Activated CD4-positive, alpha-beta memory T cell treated with anti-CD3 and anti-CD28 coated beads, Interleukin-2, amount 10 ng/mL, durations not matched to agents 7 days and 5 days (primary cell): ENCODE results near the gene CCDC106. TPM values are rescaled to one million over a fixed set of nuclear protein-coding genes. Genes with fewer than 3 reads are reported as not detected.

Experiments used
- CTCF ChIA-PET: fragments of 350-600 bp; sonication (Branson Sonifier 250); formaldehyde crosslinking; loops from one replicate; lab custom pipeline; 2021; ENCODE audit warnings: antibody characterized with exemption, inconsistent platforms; lab: Charles Lee
- POLR2A ChIA-PET: fragments of 350-600 bp; sonication (Branson Sonifier 250); formaldehyde crosslinking; loops from one replicate; lab custom pipeline; 2021; ENCODE audit warnings: antibody characterized with exemption; lab: Charles Lee
- DNase-seq: peaks from one replicate; pipeline ENCODE4 v3.0.0-alpha.2; 2020
- H3K27ac Mint-ChIP-seq: one replicate; pipeline ENCODE4 v1.8.0; 2021; ENCODE audit warnings: mild to moderate bottlenecking, mixed read lengths
- H3K27me3 Mint-ChIP-seq: one replicate; pipeline ENCODE4 v1.8.0; 2021; ENCODE audit warnings: mixed read lengths
- H3K36me3 Mint-ChIP-seq: one replicate; pipeline ENCODE4 v1.8.0; 2021; ENCODE audit warnings: low read depth, mixed read lengths
- H3K4me1 Mint-ChIP-seq: one replicate; pipeline ENCODE4 v1.8.0; 2021; ENCODE audit warnings: mixed read lengths
- H3K4me3 Mint-ChIP-seq: one replicate; pipeline ENCODE4 v1.8.0; 2021; ENCODE audit warnings: mild to moderate bottlenecking, mixed read lengths
- H3K9me3 Mint-ChIP-seq: one replicate; pipeline ENCODE4 v1.8.0; 2021; ENCODE audit warnings: mixed read lengths
- total RNA-seq, 2 experiments: library from RNA; stranded (reverse); gene quantifications; one replicate each; pipeline ENCODE4 v1.2.3, GENCODE V29; 2021

Gene CCDC106
- total RNA-seq, 2 experiments from 2014 or later: 3.7 to 3.8 TPM

GRCh38 chr19:55694656-55695491 lies 46.9 kb downstream of the CCDC106 start:
- Mint-ChIP-seq H3K4me3 (no peak overlapping the region), H3K4me1 (no peaks in the 10 kb centered on the region), H3K9me3 (no peaks in the 10 kb centered on the region), H3K27me3 (no peaks in the 10 kb centered on the region), H3K36me3 (peaks cover 27% of the 10 kb centered on the region), H3K27ac (no peak overlapping the region)
- no peak for DNase-seq
- ChIA-PET CTCF (no interaction called here), POLR2A (no interaction called here)

GRCh38 chr19:55695511-55696290 lies 47.7 kb downstream of the CCDC106 start:
- Mint-ChIP-seq H3K36me3 (peaks cover 32% of the 10 kb centered on the region), H3K27ac (no peak overlapping the region), H3K27me3 (no peaks in the 10 kb centered on the region), H3K4me1 (no peaks in the 10 kb centered on the region), H3K9me3 (no peaks in the 10 kb centered on the region), H3K4me3 (no peak overlapping the region)
- CTCF ChIA-PET: no interaction called here
- POLR2A ChIA-PET: no interaction called here
- no peak for DNase-seq

DNA sequence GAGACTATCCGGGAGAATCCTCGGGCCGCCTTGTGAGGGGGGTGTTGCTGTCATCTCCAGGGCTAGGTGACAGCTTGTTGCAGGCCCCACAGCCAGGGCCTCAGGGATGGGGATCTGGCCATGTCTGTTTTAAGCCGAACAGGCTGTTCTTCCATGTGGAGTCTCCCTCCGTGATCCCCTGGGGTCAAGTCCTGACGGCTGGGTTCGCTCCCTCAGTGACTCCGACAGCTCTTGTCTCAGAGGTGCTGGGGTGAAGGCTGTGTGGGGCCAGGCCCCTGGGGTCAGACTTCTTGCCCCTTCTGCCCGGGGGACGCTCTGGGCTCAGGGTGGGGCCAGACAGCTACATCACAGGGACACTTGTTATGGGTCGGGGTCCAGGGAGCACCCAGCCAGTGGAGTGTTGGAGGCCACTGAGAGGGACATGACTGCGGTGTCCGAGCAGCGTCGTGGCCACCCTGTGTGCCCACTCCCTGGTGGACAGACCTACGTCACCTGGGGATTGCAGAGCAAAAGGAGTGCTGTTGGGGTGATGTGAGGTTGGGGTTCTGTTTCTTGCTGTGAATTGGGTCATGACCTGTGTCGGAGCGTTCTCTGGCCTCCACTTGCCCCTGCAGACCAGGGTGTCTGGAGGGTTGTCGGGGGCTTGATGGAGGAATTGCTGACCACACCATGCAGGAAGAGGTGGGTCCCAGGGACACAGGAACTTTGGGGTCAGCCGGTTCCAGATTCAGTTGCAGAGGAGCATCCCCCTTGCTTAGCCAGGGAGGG lies 48.5 kb downstream of the CCDC106 start:
- Mint-ChIP-seq H3K27ac (no peak overlapping the region), H3K36me3 (peaks cover 34% of the 10 kb centered on the region), H3K4me1 (no peaks in the 10 kb centered on the region), H3K4me3 (no peak overlapping the region), H3K27me3 (no peaks in the 10 kb centered on the region), H3K9me3 (no peaks in the 10 kb centered on the region)
- CTCF ChIA-PET: no interaction called here
- no peak for DNase-seq
- POLR2A ChIA-PET: no interaction called here

DNA sequence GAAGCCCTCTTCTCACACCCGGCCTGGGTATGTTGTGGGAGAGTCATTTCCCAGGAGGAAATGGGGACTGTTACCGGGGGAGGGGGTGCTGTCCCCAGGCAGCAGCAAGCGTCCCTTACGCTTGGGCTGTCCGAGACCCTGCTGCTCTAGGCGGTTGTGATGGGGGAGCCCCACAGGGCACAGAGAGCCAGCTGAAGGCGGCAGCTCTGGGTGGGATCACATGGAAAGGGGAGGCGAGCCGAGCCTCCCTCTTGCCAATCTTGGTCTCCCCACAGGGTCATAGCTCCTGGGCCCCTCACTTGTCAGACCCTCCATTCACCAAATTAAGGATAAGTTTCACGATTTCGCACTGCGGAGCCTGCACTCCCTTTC lies 49.0 kb downstream of the CCDC106 start:
- ChIA-PET POLR2A (no interaction called here), CTCF (no interaction called here)
- Mint-ChIP-seq H3K9me3 (no peaks in the 10 kb centered on the region), H3K27ac (no peak overlapping the region), H3K36me3 (peaks cover 36% of the 10 kb centered on the region), H3K4me1 (no peaks in the 10 kb centered on the region), H3K27me3 (no peaks in the 10 kb centered on the region), H3K4me3 (no peak overlapping the region)
- DNase-seq: no peak

DNA sequence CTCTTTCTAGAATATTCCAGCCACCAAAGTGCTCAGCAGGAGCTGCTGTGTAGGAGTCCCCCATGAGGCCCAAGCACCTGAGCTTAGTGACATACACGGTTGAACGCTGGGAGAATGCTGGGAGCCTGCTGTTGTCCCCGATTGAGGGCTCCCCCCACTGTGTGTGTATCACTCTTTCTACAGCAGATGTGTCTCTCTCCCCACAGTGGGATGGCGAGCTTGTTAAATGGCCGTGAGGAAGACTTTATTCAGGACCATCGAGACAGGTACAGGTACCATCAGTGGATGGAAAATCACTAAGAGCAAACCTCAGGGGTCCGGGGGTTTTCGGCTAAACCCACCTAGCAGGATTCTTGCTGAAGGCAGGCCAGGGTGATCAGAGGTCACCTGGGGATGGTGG lies 49.7 kb downstream of the CCDC106 start:
- peaks cover 40% of the 10 kb centered on the region for H3K36me3 Mint-ChIP-seq
- H3K27me3 Mint-ChIP-seq: no peaks in the 10 kb centered on the region
- H3K4me1 Mint-ChIP-seq: no peaks in the 10 kb centered on the region
- ChIA-PET POLR2A (no interaction called here), CTCF (interaction anchor here (0.6 kb wide), 1 partner anchor 697 kb away, joined by 3 read pairs; no protein-coding TSS in a partner anchor)
- H3K4me3 Mint-ChIP-seq: no peak overlapping the region
- no peaks in the 10 kb centered on the region for H3K9me3 Mint-ChIP-seq
- no peak overlapping the region for H3K27ac Mint-ChIP-seq
- DNase-seq: no peak

GRCh38 chr19:55698256-55698655 lies 50.2 kb downstream of the CCDC106 start:
- CTCF ChIA-PET: interaction anchor here (0.6 kb wide), 1 partner anchor 696 kb away, joined by 3 read pairs; no protein-coding TSS in a partner anchor
- no peak for DNase-seq
- H3K36me3 Mint-ChIP-seq: peaks cover 43% of the 10 kb centered on the region
- H3K9me3 Mint-ChIP-seq: no peaks in the 10 kb centered on the region
- POLR2A ChIA-PET: no interaction called here
- no peaks in the 10 kb centered on the region for H3K27me3 Mint-ChIP-seq
- H3K4me1 Mint-ChIP-seq: no peaks in the 10 kb centered on the region
- no peak overlapping the region for H3K27ac Mint-ChIP-seq
- H3K4me3 Mint-ChIP-seq: no peak overlapping the region

DNA sequence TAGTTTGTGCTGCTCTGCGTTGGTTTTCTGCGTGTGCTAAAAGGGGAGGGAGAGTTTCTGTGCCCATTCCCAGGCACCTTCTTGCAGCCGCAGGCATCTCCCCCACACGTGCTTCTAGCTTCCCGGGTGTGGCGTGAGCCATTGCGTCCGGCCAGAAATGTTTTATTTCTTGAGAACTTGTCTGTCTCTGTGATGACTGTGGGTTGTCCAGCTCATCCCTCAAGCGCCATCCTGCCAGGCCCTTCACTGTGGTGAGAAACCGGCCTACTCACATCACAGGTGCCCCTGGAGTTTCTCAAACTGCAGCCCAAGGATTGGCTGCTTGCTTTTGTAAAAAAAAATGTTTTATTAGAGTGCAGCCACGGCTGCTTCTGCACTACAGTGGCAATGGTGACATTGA lies 51.2 kb downstream of the CCDC106 start:
- Mint-ChIP-seq H3K4me3 (no peak overlapping the region), H3K4me1 (peaks cover 2% of the 10 kb centered on the region), H3K27ac (no peak overlapping the region), H3K9me3 (no peaks in the 10 kb centered on the region), H3K36me3 (peaks cover 42% of the 10 kb centered on the region), H3K27me3 (no peaks in the 10 kb centered on the region)
- POLR2A ChIA-PET: no interaction called here
- CTCF ChIA-PET: no interaction called here
- no peak for DNase-seq

GRCh38 chr19:55700813-55701212 lies 52.8 kb downstream of the CCDC106 start:
- H3K9me3 Mint-ChIP-seq: no peaks in the 10 kb centered on the region

GRCh38 chr19:55702131-55702627 lies 54.2 kb downstream of the CCDC106 start:
- no peak overlapping the region for H3K27ac Mint-ChIP-seq
- ChIA-PET CTCF (interaction anchor here (1.0 to 2.4 kb wide), 2 partner anchors 9 to 21 kb away, joined by 3 to 8 read pairs; no protein-coding TSS in a partner anchor), POLR2A (no interaction called here)
- no peaks in the 10 kb centered on the region for H3K27me3 Mint-ChIP-seq
- H3K4me1 Mint-ChIP-seq: peaks cover 2% of the 10 kb centered on the region
- no peak for DNase-seq
- no peaks in the 10 kb centered on the region for H3K9me3 Mint-ChIP-seq
- H3K4me3 Mint-ChIP-seq: no peak overlapping the region
- peaks cover 43% of the 10 kb centered on the region for H3K36me3 Mint-ChIP-seq

More at GRCh38 chr19:55700813-55701212, 52.8 kb downstream of the CCDC106 start:
- H3K27ac Mint-ChIP-seq: no peak overlapping the region
- no peaks in the 10 kb centered on the region for H3K27me3 Mint-ChIP-seq
- DNase-seq: no peak
- H3K36me3 Mint-ChIP-seq: peaks cover 47% of the 10 kb centered on the region
- ChIA-PET POLR2A (no interaction called here), CTCF (no interaction called here)
- H3K4me3 Mint-ChIP-seq: no peak overlapping the region
- peaks cover 2% of the 10 kb centered on the region for H3K4me1 Mint-ChIP-seq

Other genes with a start within 250 kb of the CCDC106 start
- 100 to 1,000 TPM; 277 to 284 TPM for gene UBE2S, start 240.4 kb upstream of the CCDC106 start, total RNA-seq
- gene SHISA7, start 204.9 kb upstream of the CCDC106 start, total RNA-seq: not detected
- gene ISOC2, start 186.6 kb upstream of the CCDC106 start, total RNA-seq: 10 to 100 TPM; 14.5 to 16.7 TPM
- not detected for gene C19orf85, start 183.5 kb upstream of the CCDC106 start, total RNA-seq
- gene ZNF628, start 171.6 kb upstream of the CCDC106 start, total RNA-seq: 1 to 10 TPM; 6.7 to 9.1 TPM
- 10 to 100 TPM; 11.9 to 12.0 TPM for gene NAT14, start 163.0 kb upstream of the CCDC106 start, total RNA-seq
- gene SSC5D, start 159.8 kb upstream of the CCDC106 start, total RNA-seq: under 1 TPM; 0.15 to 0.18 TPM
- gene SBK2, start 111.1 kb upstream of the CCDC106 start, total RNA-seq: not detected
- not detected for gene SBK3, start 102.7 kb upstream of the CCDC106 start, total RNA-seq
- 1 to 10 TPM; 6.4 to 6.6 TPM for gene ZNF579, start 67.4 kb upstream of the CCDC106 start, total RNA-seq
- gene FIZ1, start 48.7 kb upstream of the CCDC106 start, total RNA-seq: 10 to 100 TPM; 10.9 to 11.7 TPM
- gene ZNF524, start 47.9 kb upstream of the CCDC106 start, total RNA-seq: 10 to 100 TPM; 35.4 to 37.3 TPM
- 10 to 100 TPM; 15.3 to 15.4 TPM for gene ZNF865, start 42.6 kb upstream of the CCDC106 start, total RNA-seq
- 1 to 10 TPM; 6.4 to 7.4 TPM for gene ZNF784, start 23.6 kb upstream of the CCDC106 start, total RNA-seq
- gene ZNF580, start 7.2 kb upstream of the CCDC106 start, total RNA-seq: 10 to 100 TPM; 35.7 to 39.7 TPM
- 10 to 100 TPM; 26.6 to 30.1 TPM for gene ZNF581, start 4.6 kb upstream of the CCDC106 start, total RNA-seq
- 100 to 1,000 TPM; 204 to 213 TPM for gene U2AF2, start 6.8 kb downstream of the CCDC106 start, total RNA-seq
- gene EPN1, start 27.0 kb downstream of the CCDC106 start, total RNA-seq: 10 to 100 TPM; 63.9 to 64.5 TPM
- gene NLRP9, start 90.2 kb downstream of the CCDC106 start, total RNA-seq: not detected
- not detected for gene RFPL4A, start 110.9 kb downstream of the CCDC106 start, total RNA-seq
- not detected for gene RFPL4AL1, start 120.9 kb downstream of the CCDC106 start, total RNA-seq
- gene NLRP11, start 183.8 kb downstream of the CCDC106 start, total RNA-seq: not detected
- not detected for gene NLRP4, start 188.3 kb downstream of the CCDC106 start, total RNA-seq